MM.1S (cell line): ENCODE data around the gene SHISA9.

ENCODE experiments used
- CTCF ChIP-seq: fragments of 300-600 bp; sonication (generic); IDR thresholded peaks from 2 replicates; pipeline ENCODE4 v1.5.1; 2016; ENCODE audit warnings: antibody characterized with exemption, low read length, mixed read lengths
- EZH2 ChIP-seq: fragments of 300-600 bp; sonication (generic); optimal IDR thresholded peaks from 2 replicates; pipeline ENCODE3; 2017; ENCODE audit warnings: low read depth, mild to moderate bottlenecking, antibody characterized with exemption, low read length, mixed read lengths
- EZH2phosphoT487 ChIP-seq: fragments of 300-600 bp; sonication (generic); IDR thresholded peaks from 2 replicates; pipeline ENCODE4 v1.6.1; 2018; ENCODE audit warnings: antibody characterized with exemption, low read length

GRCh38 chr16:12900156-12900555, 1.2 kb upstream of the SHISA9 start:
- TF ChIP-seq CTCF = no peak
- no peak for TF ChIP-seq EZH2
- TF ChIP-seq EZH2phosphoT487 = no peak
